ENCODE measurements around the gene ARSI.

Gene ARSI

GRCh38 chr5:150327139-150327538, 24.4 kb upstream of the ARSI start:
- no peak for FAIRE-seq
- no peak for DNase-seq (ENCODE audit: insufficient read length, low spot score)
- TF ChIP-seq CTCF (IDR thresholded peaks at IDR 0.05; ENCODE audit: insufficient read depth, missing control alignments), result no peak

GRCh38 chr5:150326707-150327106, 24.0 kb upstream of the ARSI start:
- DNase-seq (ENCODE audit: insufficient read length, low spot score), result no peak
- no peak for TF ChIP-seq CTCF (IDR thresholded peaks at IDR 0.05; ENCODE audit: insufficient read depth, missing control alignments)
- FAIRE-seq, result no peak

GRCh38 chr5:150325426-150325825, 22.7 kb upstream of the ARSI start:
- no peak for TF ChIP-seq CTCF (IDR thresholded peaks at IDR 0.05; ENCODE audit: insufficient read depth, missing control alignments)
- no peak for DNase-seq (ENCODE audit: insufficient read length, low spot score)
- no peak for FAIRE-seq

GRCh38 chr5:150323819-150324218, 21.1 kb upstream of the ARSI start:
- FAIRE-seq (no peak), DNase-seq (ENCODE audit: insufficient read length, low spot score) (no peak)
- TF ChIP-seq CTCF (IDR thresholded peaks at IDR 0.05; ENCODE audit: insufficient read depth, missing control alignments), result no peak

GRCh38 chr5:150323092-150323491, 20.4 kb upstream of the ARSI start:
- no peak for TF ChIP-seq CTCF (IDR thresholded peaks at IDR 0.05; ENCODE audit: insufficient read depth, missing control alignments)
- DNase-seq (ENCODE audit: insufficient read length, low spot score) (no peak), FAIRE-seq (no peak)

- TF ChIP-seq CTCF (IDR thresholded peaks at IDR 0.05; ENCODE audit: insufficient read depth, missing control alignments), result no peak
- DNase-seq (ENCODE audit: insufficient read length, low spot score), result no peak
- FAIRE-seq, result no peak
Measured at GRCh38 chr5:150322202-150322601, 19.5 kb upstream of the ARSI start.

- DNase-seq (ENCODE audit: insufficient read length, low spot score), result no peak
- no peak for TF ChIP-seq CTCF (IDR thresholded peaks at IDR 0.05; ENCODE audit: insufficient read depth, missing control alignments)
- no peak for FAIRE-seq
Measured at GRCh38 chr5:150321784-150322183, 19.1 kb upstream of the ARSI start.

All from D721Med (cell line).